Smooth muscle cell (in vitro differentiated cells): ENCODE measurements around the gene TRIM42. TPM values are rescaled to one million over a fixed set of nuclear protein-coding genes. Genes with fewer than 3 reads are reported as not detected.

Experiments
- DNase-seq: peaks from one replicate; lab custom pipeline; 2025; ENCODE audit not compliant: unreplicated experiment; lab: John Stamatoyannopoulos, UW
- H2AFZ ChIP-seq: fragments of 200-600 bp; sonication (generic); 2 replicates; pipeline ENCODE4 v1.6.0; 2016; ENCODE audit warnings: antibody characterized with exemption, low read depth, mild to moderate bottlenecking
- H3F3A ChIP-seq: fragments of 200-600 bp; sonication (generic); 2 replicates; pipeline ENCODE4 v1.6.0; 2017; ENCODE audit warnings: antibody characterized with exemption, low read depth
- H3K27ac ChIP-seq: fragments of 200-600 bp; sonication (generic); 2 replicates; pipeline ENCODE4 v1.5.1; 2016; ENCODE audit warnings: low read depth, mild to moderate bottlenecking
- H3K27me3 ChIP-seq: fragments of 200-600 bp; sonication (generic); 2 replicates; pipeline ENCODE4 v1.6.1; 2016; ENCODE audit warnings: low read depth, mild to moderate bottlenecking
- H3K36me3 ChIP-seq: fragments of 200-600 bp; sonication (generic); 2 replicates; pipeline ENCODE4 v1.5.1; 2016; ENCODE audit warnings: low read depth
- H3K4me1 ChIP-seq: fragments of 200-600 bp; sonication (generic); 2 replicates; pipeline ENCODE4 v1.5.1; 2016; ENCODE audit warnings: low read depth
- H3K4me2 ChIP-seq: fragments of 200-600 bp; sonication (generic); 2 replicates; pipeline ENCODE4 v1.6.0; 2016; ENCODE audit warnings: mild to moderate bottlenecking
- H3K4me3 ChIP-seq: fragments of 200-600 bp; sonication (generic); 2 replicates; pipeline ENCODE4 v1.5.1; 2016; ENCODE audit warnings: mild to moderate bottlenecking
- H3K79me2 ChIP-seq: fragments of 200-600 bp; sonication (generic); 2 replicates; pipeline ENCODE4 v1.6.0; 2016; ENCODE audit warnings: low read depth, mild to moderate bottlenecking
- H3K9ac ChIP-seq: fragments of 200-600 bp; sonication (generic); 2 replicates; pipeline ENCODE4 v1.6.0; 2016; ENCODE audit warnings: low read depth
- H3K9me3 ChIP-seq: fragments of 200-600 bp; sonication (generic); replicated peaks from 2 replicates; pipeline ENCODE4 v1.5.1; 2016; ENCODE audit warnings: low read depth
- H4K20me1 ChIP-seq: fragments of 200-600 bp; sonication (generic); 2 replicates; pipeline ENCODE4 v1.6.0; 2016; ENCODE audit warnings: low read depth
- WGBS: methylation state at CpG from one replicate; pipeline ENCODE4 v1.1.7; 2016; ENCODE audit warnings: low lambda C conversion rate; 5-methylcytosine and 5-hydroxymethylcytosine counted together
- polyA plus RNA-seq: library from polyadenylated mRNA; unstranded; fragments of >200 nt; fragmentation: Nextera tagmentation; extraction: Ambion mirVana; gene quantifications from 2 replicates; pipeline ENCODE4 v1.2.1, GENCODE V29; 2016
- total RNA-seq: library from RNA; depleted of rRNA; stranded (reverse); fragments of >200 nt; gene quantifications from 2 replicates; pipeline ENCODE4 v1.2.3, GENCODE V29; 2014
- TF ChIP-seq, protein P1 (sequence below): fragments of 200-600 bp; sonication (generic); IDR thresholded peaks from 2 replicates; pipeline ENCODE4 v1.5.1; 2017; ENCODE audit warnings: borderline replicate concordance, mild to moderate bottlenecking, antibody characterized with exemption; ENCODE audit not compliant: insufficient read depth, poor library complexity, severe bottlenecking

The TRIM42 gene
- total and polyA plus RNA-seq, 2 experiments from 2014 or later = not detected

DNA sequence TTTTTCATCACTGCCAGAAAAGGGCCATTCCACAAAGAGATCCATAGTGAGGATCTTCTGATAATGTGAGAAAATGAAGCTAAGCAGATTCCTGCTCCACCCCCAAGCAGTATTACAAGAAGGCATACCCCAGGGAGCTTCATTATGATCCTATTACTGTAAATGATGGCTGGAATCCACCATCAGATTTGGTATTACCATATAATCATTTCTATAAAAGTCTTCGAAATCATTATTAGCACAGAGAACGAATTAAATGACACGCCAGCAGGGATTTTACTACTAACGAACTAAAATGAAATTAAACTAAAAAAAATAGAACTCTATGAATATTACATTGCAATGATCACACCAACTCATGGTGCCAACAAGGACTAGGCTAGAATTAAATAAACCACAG lies 24.4 kb downstream of the TRIM42 start:
- no peak overlapping the region for H3K27ac ChIP-seq
- WGBS = 85% methylated on average over 4 of the region's 4 CpGs
- H3K9me3 ChIP-seq = no peaks in the 10 kb centered on the region

DNA sequence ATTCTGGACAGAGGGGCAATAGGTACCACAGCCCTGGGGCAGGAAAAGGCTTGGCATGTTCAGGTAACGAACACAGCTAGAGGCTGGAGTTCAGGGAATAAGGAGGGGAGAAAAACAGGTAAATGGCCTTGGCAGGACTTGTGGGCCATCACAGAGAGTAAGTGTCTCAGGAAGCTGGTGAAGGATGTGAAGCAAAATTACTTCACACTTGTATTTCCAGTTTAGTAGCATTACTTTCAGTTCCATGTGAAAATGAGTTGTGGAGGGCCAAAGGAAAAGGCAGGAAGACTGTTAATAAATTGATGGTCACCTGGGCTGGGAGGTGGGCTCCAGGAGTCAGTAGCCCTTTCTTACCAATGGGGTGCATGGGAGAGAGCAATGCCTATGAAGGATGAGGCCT lies 25.6 kb downstream of the TRIM42 start:
- H3K9ac ChIP-seq = no peak overlapping the region
- H3K27ac ChIP-seq = no peak overlapping the region
- WGBS = 85% methylated on average over 1 of the region's 1 CpG
- no peak overlapping the region for H2AFZ ChIP-seq
- DNase-seq = no peak
- no peak overlapping the region for H3K4me2 ChIP-seq
- no peaks in the 10 kb centered on the region for H3K79me2 ChIP-seq
- no peak overlapping the region for H3K4me3 ChIP-seq
- H3K27me3 ChIP-seq = no peaks in the 10 kb centered on the region
- H3K36me3 ChIP-seq = no peaks in the 10 kb centered on the region
- H4K20me1 ChIP-seq = no peaks in the 10 kb centered on the region
- H3F3A ChIP-seq = no peaks in the 10 kb centered on the region
- TF ChIP-seq, protein P1, sequence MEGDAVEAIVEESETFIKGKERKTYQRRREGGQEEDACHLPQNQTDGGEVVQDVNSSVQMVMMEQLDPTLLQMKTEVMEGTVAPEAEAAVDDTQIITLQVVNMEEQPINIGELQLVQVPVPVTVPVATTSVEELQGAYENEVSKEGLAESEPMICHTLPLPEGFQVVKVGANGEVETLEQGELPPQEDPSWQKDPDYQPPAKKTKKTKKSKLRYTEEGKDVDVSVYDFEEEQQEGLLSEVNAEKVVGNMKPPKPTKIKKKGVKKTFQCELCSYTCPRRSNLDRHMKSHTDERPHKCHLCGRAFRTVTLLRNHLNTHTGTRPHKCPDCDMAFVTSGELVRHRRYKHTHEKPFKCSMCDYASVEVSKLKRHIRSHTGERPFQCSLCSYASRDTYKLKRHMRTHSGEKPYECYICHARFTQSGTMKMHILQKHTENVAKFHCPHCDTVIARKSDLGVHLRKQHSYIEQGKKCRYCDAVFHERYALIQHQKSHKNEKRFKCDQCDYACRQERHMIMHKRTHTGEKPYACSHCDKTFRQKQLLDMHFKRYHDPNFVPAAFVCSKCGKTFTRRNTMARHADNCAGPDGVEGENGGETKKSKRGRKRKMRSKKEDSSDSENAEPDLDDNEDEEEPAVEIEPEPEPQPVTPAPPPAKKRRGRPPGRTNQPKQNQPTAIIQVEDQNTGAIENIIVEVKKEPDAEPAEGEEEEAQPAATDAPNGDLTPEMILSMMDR = no peak
- no peaks in the 10 kb centered on the region for H3K9me3 ChIP-seq
- H3K4me1 ChIP-seq = no peaks in the 10 kb centered on the region

More for the DNA sequence above, 24.4 kb downstream of the TRIM42 start:
- Histone ChIP-seq H3F3A (no peaks in the 10 kb centered on the region), H2AFZ (no peak overlapping the region), H3K27me3 (no peaks in the 10 kb centered on the region), H3K4me2 (no peak overlapping the region), H4K20me1 (no peaks in the 10 kb centered on the region), H3K9ac (no peak overlapping the region), H3K36me3 (no peaks in the 10 kb centered on the region), H3K4me1 (no peaks in the 10 kb centered on the region), H3K79me2 (no peaks in the 10 kb centered on the region), H3K4me3 (no peak overlapping the region)
- TF ChIP-seq, protein P1 = no peak
- no peak for DNase-seq

DNA sequence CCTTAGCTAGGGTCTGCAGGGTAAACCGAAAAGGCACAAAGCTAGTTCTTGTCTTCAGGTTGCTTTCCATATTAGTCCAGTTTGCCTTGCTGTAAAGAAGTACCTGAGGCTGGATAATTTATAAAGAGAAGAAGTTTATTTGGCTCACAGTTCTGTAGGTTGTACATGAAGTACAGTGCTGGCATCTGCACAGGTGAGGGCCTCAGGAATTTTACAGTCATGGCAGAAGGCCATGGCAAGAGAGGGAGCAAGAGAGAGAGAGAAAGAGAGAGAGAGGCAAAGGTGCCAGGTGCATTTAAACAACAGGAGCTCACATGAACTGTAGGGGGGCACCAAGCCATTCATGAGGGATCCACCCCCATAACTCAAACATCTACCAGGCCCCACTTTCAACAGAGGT lies 26.9 kb downstream of the TRIM42 start:
- Histone ChIP-seq H3K9me3 (no peaks in the 10 kb centered on the region), H3K27me3 (no peaks in the 10 kb centered on the region), H3K79me2 (no peaks in the 10 kb centered on the region), H3K27ac (no peak overlapping the region), H3K4me1 (no peaks in the 10 kb centered on the region), H2AFZ (no peak overlapping the region), H3K36me3 (no peaks in the 10 kb centered on the region), H3K4me3 (no peak overlapping the region), H3F3A (no peaks in the 10 kb centered on the region), H3K9ac (no peak overlapping the region), H3K4me2 (no peak overlapping the region), H4K20me1 (no peaks in the 10 kb centered on the region)
- TF ChIP-seq, protein P1 = no peak
- 92% methylated on average over 1 of the region's 1 CpG for WGBS
- DNase-seq = no peak

DNA sequence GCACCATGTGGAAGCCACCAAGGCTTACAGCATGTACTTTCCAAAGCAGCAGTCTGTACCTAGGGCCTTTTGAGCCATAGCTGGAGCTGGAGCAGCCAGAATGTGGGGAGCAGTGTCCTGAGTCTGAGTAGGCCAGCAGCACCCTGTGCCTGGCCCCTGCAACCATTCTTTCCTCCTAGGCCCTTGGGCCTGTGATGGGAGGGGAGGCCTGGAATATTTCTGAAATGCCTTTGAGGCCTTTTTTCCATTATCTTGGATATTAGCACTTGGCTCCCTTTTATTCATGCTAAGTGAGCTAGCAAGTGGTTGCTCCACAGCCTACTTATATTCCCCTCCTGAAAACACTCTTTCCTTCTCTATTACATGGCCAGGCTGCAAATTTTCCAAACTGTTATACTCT lies 28.1 kb downstream of the TRIM42 start:
- Histone ChIP-seq H3K4me2 (no peak overlapping the region), H3K9me3 (no peaks in the 10 kb centered on the region), H2AFZ (no peak overlapping the region), H3K36me3 (no peaks in the 10 kb centered on the region), H3K4me1 (no peaks in the 10 kb centered on the region), H3K27me3 (no peaks in the 10 kb centered on the region), H3K79me2 (no peaks in the 10 kb centered on the region), H4K20me1 (no peaks in the 10 kb centered on the region), H3F3A (no peaks in the 10 kb centered on the region), H3K4me3 (no peak overlapping the region), H3K9ac (no peak overlapping the region), H3K27ac (no peak overlapping the region)
- TF ChIP-seq, protein P1 = no peak
- DNase-seq = no peak
